ENCODE results near the gene HS3ST4. TPM values are rescaled to one million over a fixed set of nuclear protein-coding genes. Genes with fewer than 3 reads are reported as not detected.

Gene HS3ST4
- total and polyA plus RNA-seq, 2 donors from 2014 or later: not detected

GRCh38 chr16:25925421-25925820 lies 233.7 kb downstream of the HS3ST4 start:
- TF ChIP-seq, protein P1, sequence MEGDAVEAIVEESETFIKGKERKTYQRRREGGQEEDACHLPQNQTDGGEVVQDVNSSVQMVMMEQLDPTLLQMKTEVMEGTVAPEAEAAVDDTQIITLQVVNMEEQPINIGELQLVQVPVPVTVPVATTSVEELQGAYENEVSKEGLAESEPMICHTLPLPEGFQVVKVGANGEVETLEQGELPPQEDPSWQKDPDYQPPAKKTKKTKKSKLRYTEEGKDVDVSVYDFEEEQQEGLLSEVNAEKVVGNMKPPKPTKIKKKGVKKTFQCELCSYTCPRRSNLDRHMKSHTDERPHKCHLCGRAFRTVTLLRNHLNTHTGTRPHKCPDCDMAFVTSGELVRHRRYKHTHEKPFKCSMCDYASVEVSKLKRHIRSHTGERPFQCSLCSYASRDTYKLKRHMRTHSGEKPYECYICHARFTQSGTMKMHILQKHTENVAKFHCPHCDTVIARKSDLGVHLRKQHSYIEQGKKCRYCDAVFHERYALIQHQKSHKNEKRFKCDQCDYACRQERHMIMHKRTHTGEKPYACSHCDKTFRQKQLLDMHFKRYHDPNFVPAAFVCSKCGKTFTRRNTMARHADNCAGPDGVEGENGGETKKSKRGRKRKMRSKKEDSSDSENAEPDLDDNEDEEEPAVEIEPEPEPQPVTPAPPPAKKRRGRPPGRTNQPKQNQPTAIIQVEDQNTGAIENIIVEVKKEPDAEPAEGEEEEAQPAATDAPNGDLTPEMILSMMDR (IDR thresholded peaks at IDR 0.05; ENCODE audit: borderline replicate concordance, extremely low read depth, insufficient read depth): no peak
- Histone ChIP-seq H3K27ac (ENCODE audit: low read depth in 2 of 2, low read length in 2 of 2) (no peak overlapping the region), H3K4me1 (ENCODE audit: control insufficient read depth in 2 of 3, insufficient read depth in 2 of 3, low read depth in 1 of 3, low read length in 3 of 3) (no peaks in the 10 kb centered on the region), H3K27me3 (ENCODE audit: control insufficient read depth, insufficient read depth, low read length) (no peaks in the 10 kb centered on the region), H3K36me3 (ENCODE audit: control insufficient read depth in 2 of 3, insufficient read depth in 3 of 3, low read length in 3 of 3) (no peaks in the 10 kb centered on the region), H3K4me3 (ENCODE audit: low read length in 3 of 3) (no peak overlapping the region), H3K9ac (ENCODE audit: low read length in 3 of 3) (no peak overlapping the region), H3K9me3 (ENCODE audit: control insufficient read depth in 2 of 3, insufficient read depth in 1 of 3, low read length in 3 of 3) (no peaks in the 10 kb centered on the region)
- FAIRE-seq (no peak), DNase-seq (no peak)
- intact Hi-C loops (cut with DNase I): no loop called here

DNA sequence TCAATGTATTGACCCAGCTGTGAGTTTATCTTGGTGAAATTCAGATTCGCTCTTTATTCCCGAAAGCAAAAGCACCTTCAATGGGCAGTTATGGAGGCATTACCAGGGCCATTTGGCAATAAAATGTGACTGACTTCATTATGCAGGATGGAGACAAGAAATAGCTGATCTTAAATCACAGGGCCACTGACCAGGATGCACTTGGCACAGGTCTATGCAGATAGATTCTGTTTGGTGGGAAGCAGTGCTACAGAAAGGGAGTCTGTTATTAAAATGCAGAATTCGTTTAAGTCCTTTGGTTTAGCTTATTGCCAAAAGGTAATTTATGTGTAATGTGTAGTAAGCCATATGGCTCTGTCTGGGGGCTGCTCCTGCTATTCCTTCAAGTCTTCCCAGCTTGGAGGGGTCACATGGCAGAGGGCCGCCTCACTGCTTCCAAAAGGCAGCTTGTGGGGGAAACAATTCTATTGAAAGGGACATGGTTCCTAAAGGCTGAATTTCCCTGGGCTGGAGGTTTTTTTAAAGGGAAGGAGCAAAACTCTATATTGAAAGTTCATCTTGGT lies 239.8 kb downstream of the HS3ST4 start:
- FAIRE-seq: no peak
- TF ChIP-seq, protein P1 (IDR thresholded peaks at IDR 0.05; ENCODE audit: borderline replicate concordance, extremely low read depth, insufficient read depth): no peak
- intact Hi-C loops (cut with DNase I): no loop called here
- no peaks in the 10 kb centered on the region for H3K27me3 ChIP-seq (ENCODE audit: control insufficient read depth, insufficient read depth, low read length)
- no peak overlapping the region for H3K27ac ChIP-seq (ENCODE audit: low read depth in 2 of 2, low read length in 2 of 2)
- no peak overlapping the region for H3K4me3 ChIP-seq (ENCODE audit: low read length in 3 of 3)
- no peaks in the 10 kb centered on the region for H3K9me3 ChIP-seq (ENCODE audit: control insufficient read depth in 2 of 3, insufficient read depth in 1 of 3, low read length in 3 of 3)
- H3K9ac ChIP-seq (ENCODE audit: low read length in 3 of 3): no peak overlapping the region
- H3K4me1 ChIP-seq (ENCODE audit: control insufficient read depth in 2 of 3, insufficient read depth in 2 of 3, low read depth in 1 of 3, low read length in 3 of 3): no peaks in the 10 kb centered on the region
- H3K36me3 ChIP-seq (ENCODE audit: control insufficient read depth in 2 of 3, insufficient read depth in 3 of 3, low read length in 3 of 3): no peaks in the 10 kb centered on the region
- no peak for DNase-seq

- Histone ChIP-seq H3K4me3 (ENCODE audit: low read length in 3 of 3) (no peak overlapping the region), H3K27ac (ENCODE audit: low read depth in 2 of 2, low read length in 2 of 2) (no peak overlapping the region), H3K36me3 (ENCODE audit: control insufficient read depth in 2 of 3, insufficient read depth in 3 of 3, low read length in 3 of 3) (no peaks in the 10 kb centered on the region), H3K4me1 (ENCODE audit: control insufficient read depth in 2 of 3, insufficient read depth in 2 of 3, low read depth in 1 of 3, low read length in 3 of 3) (no peaks in the 10 kb centered on the region), H3K9ac (ENCODE audit: low read length in 3 of 3) (no peak overlapping the region), H3K27me3 (ENCODE audit: control insufficient read depth, insufficient read depth, low read length) (no peaks in the 10 kb centered on the region), H3K9me3 (ENCODE audit: control insufficient read depth in 2 of 3, insufficient read depth in 1 of 3, low read length in 3 of 3) (no peaks in the 10 kb centered on the region)
- intact Hi-C loops (cut with DNase I): no loop called here
- FAIRE-seq: no peak
- DNase-seq: no peak
- TF ChIP-seq, protein P1 (IDR thresholded peaks at IDR 0.05; ENCODE audit: borderline replicate concordance, extremely low read depth, insufficient read depth): no peak
Observed at GRCh38 chr16:25941800-25942499, 250.2 kb downstream of the HS3ST4 start.
